Measurements from ENCODE around the gene TRIM50.
"Not testable (repeated sequence)": the region's sequence is repeated elsewhere in the genome, so short reads cannot be mapped to it uniquely, and the experiment has no call there.

Gene TRIM50

GRCh38 chr7:73327922-73328321 is at the start of gene TRIM50, which contains the start of gene FKBP6:
TRIM50 (minus strand) TSS chr7:73328082; CDS start chr7:73324787, 3,295 bp downstream.
FKBP6 (plus strand) TSS chr7:73328161; CDS start chr7:73328429, 268 bp downstream.
- DNase-seq: not testable (repeated sequence)

GRCh38 chr7:73376671-73377412 is 49.0 kb upstream of the TRIM50 start:
- DNase-seq: no peak

GRCh38 chr7:73376262-73376661 is 48.4 kb upstream of the TRIM50 start:
- not testable (repeated sequence) for DNase-seq

GRCh38 chr7:73373741-73374140 is 45.9 kb upstream of the TRIM50 start:
- DNase-seq: no peak

GRCh38 chr7:73369622-73370021 is 41.7 kb upstream of the TRIM50 start:
- no peak for DNase-seq

- DNase-seq: no peak
Measured at GRCh38 chr7:73369009-73369408, 41.1 kb upstream of the TRIM50 start.

GRCh38 chr7:73366990-73367389 is 39.1 kb upstream of the TRIM50 start:
- DNase-seq: no peak

GRCh38 chr7:73366127-73366526 is 38.2 kb upstream of the TRIM50 start:
- DNase-seq: no peak

- no peak for DNase-seq
Measured at GRCh38 chr7:73364006-73364728, 36.3 kb upstream of the TRIM50 start.

- DNase-seq: no peak
Measured at GRCh38 chr7:73363225-73364005, 35.5 kb upstream of the TRIM50 start.

- not testable (repeated sequence) for DNase-seq
Measured at GRCh38 chr7:73360590-73360989, 32.7 kb upstream of the TRIM50 start.

GRCh38 chr7:73359746-73360375 is 32.0 kb upstream of the TRIM50 start:
- no peak for DNase-seq

- DNase-seq: no peak
Measured at GRCh38 chr7:73359306-73359705, 31.4 kb upstream of the TRIM50 start.

GRCh38 chr7:73358590-73359275 is 30.9 kb upstream of the TRIM50 start:
- no peak for DNase-seq

GRCh38 chr7:73356159-73356558 is 28.3 kb upstream of the TRIM50 start:
- no peak for DNase-seq

GRCh38 chr7:73354821-73355220 is 26.9 kb upstream of the TRIM50 start:
- no peak for DNase-seq

- DNase-seq: no peak
Measured at GRCh38 chr7:73354196-73354595, 26.3 kb upstream of the TRIM50 start.

- no peak for DNase-seq
Measured at GRCh38 chr7:73353243-73353642, 25.4 kb upstream of the TRIM50 start.

- no peak for DNase-seq
Measured at GRCh38 chr7:73352784-73353183, 24.9 kb upstream of the TRIM50 start.

- no peak for DNase-seq
Measured at GRCh38 chr7:73351447-73352167, 23.7 kb upstream of the TRIM50 start.

GRCh38 chr7:73350306-73351068 is 22.6 kb upstream of the TRIM50 start:
- DNase-seq: no peak

Measured in NCI-H748 treated with DMSO at 0.1 percent for 48 hours (cell line).